Mucosa of descending colon (tissue), 3 donors: ENCODE data around the gene SYT15. TPM values are rescaled to one million over a fixed set of nuclear protein-coding genes. Genes with fewer than 3 reads are reported as not detected.

Experiments used
- ATAC-seq: fragments of 200-7000 bp; cut with Tn5 transposase; one replicate; pipeline ENCODE4 v1.9.1; 2020; ENCODE audit warnings: mild to moderate bottlenecking, moderate library complexity
- DNase-seq, 3 donors: peaks; one replicate each; pipeline ENCODE4 v3.0.0-alpha.2; 2020
- H3K36me3 ChIP-seq: fragments of 200-600 bp; one replicate; pipeline ENCODE4 v1.8.0; 2021; ENCODE audit warnings: low read depth, mild to moderate bottlenecking
- H3K4me1 ChIP-seq: fragments of 200-600 bp; one replicate; pipeline ENCODE4 v1.8.0; 2021; ENCODE audit warnings: low read depth, mild to moderate bottlenecking
- H3K4me3 ChIP-seq: fragments of 200-600 bp; one replicate; pipeline ENCODE4 v1.8.0; 2021; ENCODE audit warnings: mild to moderate bottlenecking
- H3K9me3 ChIP-seq: fragments of 200-600 bp; one replicate; pipeline ENCODE4 v1.8.0; 2021; ENCODE audit warnings: mild to moderate bottlenecking
- intact Hi-C, 2 donors: fragments of 100-400 bp; cut with DNase I in 1 of 2; cut with micrococcal nuclease in 1 of 2; formaldehyde crosslinking; loops; one replicate each; pipeline versions ENCODE4 v1.11.0 to v1.11.1; 2022; cut with DNase I, micrococcal nuclease
- total RNA-seq, 3 donors: library from RNA; stranded (reverse); fragmentation: NEBNext Ultra II Directional in 2 of 3; extraction: Animal tissue kit (Norgen Biotek cat#: 25700) in 2 of 3; gene quantifications; one replicate each; pipeline versions ENCODE4 v1.2.1 to v1.2.4, GENCODE V29; 2021 to 2023
- TF ChIP-seq, protein P1 (sequence below): fragments of 200-600 bp; IDR thresholded peaks from one replicate; pipeline ENCODE4 v1.8.0; 2022; ENCODE audit warnings: antibody characterized with exemption, mild to moderate bottlenecking
- donor health status: DM: no; HTN: no; CAD: no; lungs with moderate emphysema.
- donor health status: DM: no; HTN: no; CAD: no.
- donor health status: DM: no; HTN: yes; CAD: no.

SYT15 gene
- total RNA-seq, 3 donors from 2014 or later = 1.4 to 3.2 (median 2.3) TPM

DNA sequence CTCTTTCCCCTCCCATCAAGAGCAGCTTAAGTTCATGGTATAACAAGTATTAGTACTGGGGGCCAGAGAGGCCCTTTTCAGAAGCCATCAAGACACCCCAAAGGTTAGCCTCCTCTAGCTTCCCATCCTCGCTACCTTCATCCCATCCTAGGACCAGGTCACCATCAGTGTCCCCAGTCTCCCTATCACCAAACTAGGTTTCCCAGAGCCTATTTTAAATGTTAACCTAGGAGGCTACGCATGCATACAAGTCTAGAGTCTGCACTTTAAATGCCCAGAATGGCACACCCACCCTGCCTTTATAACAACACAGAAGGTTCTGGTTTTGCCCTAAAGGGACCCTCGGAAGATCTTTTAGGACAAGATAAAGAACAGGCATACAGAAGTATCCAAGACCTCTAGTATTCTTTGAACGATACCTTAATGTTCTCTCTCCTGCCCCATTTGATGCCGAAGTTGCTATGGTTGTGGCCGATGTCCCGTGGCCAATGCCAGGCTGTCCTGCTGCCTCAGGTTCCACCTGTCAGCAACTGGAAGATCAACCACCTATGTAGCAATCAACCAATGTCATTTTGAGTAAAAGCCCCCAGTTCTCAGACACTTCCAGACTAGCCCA is 24.7 kb upstream of the SYT15 start:
- Histone ChIP-seq H3K4me3 (no peak overlapping the region), H3K9me3 (no peaks in the 10 kb centered on the region), H3K4me1 (peaks cover 20% of the 10 kb centered on the region), H3K36me3 (no peaks in the 10 kb centered on the region)
- TF ChIP-seq, protein P1, sequence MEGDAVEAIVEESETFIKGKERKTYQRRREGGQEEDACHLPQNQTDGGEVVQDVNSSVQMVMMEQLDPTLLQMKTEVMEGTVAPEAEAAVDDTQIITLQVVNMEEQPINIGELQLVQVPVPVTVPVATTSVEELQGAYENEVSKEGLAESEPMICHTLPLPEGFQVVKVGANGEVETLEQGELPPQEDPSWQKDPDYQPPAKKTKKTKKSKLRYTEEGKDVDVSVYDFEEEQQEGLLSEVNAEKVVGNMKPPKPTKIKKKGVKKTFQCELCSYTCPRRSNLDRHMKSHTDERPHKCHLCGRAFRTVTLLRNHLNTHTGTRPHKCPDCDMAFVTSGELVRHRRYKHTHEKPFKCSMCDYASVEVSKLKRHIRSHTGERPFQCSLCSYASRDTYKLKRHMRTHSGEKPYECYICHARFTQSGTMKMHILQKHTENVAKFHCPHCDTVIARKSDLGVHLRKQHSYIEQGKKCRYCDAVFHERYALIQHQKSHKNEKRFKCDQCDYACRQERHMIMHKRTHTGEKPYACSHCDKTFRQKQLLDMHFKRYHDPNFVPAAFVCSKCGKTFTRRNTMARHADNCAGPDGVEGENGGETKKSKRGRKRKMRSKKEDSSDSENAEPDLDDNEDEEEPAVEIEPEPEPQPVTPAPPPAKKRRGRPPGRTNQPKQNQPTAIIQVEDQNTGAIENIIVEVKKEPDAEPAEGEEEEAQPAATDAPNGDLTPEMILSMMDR = no peak
- intact Hi-C loops = no loop called here
- ATAC-seq (no peak), DNase-seq (no peak)

DNA sequence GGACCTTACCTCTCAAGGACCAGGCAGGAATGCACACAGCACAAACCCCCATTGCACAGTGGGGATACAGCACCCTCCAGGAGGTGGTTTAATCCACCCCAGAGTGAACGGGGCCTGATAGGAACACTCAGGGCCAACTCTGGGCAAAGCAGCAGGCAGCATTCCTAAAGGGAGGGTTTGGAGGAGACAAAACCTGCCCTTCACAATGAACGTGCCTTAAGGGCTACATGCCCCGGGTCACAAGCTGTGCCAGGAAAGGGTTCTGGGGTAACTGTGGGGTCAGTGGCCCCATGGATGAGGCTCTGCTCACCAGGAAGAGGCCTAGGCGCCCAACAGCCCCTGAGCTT is 23.6 kb upstream of the SYT15 start:
- H3K36me3 ChIP-seq = no peaks in the 10 kb centered on the region
- no peak overlapping the region for H3K4me3 ChIP-seq
- intact Hi-C loops = no loop called here
- no peak for ATAC-seq
- peaks cover 20% of the 10 kb centered on the region for H3K4me1 ChIP-seq
- H3K9me3 ChIP-seq = no peaks in the 10 kb centered on the region
- no peak for DNase-seq
- TF ChIP-seq, protein P1 = no peak

DNA sequence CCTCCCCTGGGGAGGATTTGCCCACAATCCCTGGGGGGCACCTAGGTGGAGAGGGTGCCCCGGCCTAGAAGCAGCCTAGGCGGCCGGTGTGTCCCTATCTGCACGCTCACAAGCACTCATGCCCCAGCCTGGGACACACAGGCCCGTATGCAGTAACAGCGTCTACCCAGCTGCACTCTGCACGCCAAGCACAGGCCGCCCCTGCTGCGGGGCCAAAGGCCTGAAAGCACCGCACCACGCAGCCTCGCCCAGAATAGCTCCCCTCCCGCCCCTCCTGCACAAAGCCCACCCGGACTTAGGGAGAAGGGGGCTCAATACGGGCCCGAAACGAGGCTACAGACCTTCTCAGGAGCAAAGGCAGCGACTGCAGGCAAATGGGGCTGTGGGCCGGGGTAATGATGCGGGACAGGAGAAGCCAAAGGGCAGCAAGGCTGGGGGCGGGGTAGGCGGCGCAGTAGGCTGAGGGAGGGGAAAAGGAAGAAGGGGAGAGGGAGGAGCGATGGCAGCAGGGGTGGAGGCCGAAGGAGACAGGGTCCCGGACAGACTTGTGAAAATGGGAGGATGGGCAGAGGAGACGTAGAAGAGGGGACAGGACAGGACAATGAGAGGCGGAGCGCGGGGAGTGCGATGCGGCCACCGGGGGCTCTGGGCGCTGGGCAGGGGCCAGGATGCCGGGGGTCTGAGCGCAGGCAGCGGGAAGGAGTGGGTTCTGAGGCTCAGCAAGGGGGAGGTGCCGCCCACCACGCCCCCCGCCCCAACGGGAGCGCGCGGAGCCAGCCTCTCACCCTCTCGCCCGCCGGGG is 23.0 kb upstream of the SYT15 start:
- intact Hi-C loops = no loop called here
- H3K9me3 ChIP-seq = no peaks in the 10 kb centered on the region
- TF ChIP-seq, protein P1 = no peak
- H3K4me3 ChIP-seq = peak overlapping the region; percentile 30
- H3K36me3 ChIP-seq = no peaks in the 10 kb centered on the region
- ATAC-seq = peak; percentile 51
- DNase-seq = peak; percentile 76 to 81 (median 76)
- peaks cover 20% of the 10 kb centered on the region for H3K4me1 ChIP-seq

DNA sequence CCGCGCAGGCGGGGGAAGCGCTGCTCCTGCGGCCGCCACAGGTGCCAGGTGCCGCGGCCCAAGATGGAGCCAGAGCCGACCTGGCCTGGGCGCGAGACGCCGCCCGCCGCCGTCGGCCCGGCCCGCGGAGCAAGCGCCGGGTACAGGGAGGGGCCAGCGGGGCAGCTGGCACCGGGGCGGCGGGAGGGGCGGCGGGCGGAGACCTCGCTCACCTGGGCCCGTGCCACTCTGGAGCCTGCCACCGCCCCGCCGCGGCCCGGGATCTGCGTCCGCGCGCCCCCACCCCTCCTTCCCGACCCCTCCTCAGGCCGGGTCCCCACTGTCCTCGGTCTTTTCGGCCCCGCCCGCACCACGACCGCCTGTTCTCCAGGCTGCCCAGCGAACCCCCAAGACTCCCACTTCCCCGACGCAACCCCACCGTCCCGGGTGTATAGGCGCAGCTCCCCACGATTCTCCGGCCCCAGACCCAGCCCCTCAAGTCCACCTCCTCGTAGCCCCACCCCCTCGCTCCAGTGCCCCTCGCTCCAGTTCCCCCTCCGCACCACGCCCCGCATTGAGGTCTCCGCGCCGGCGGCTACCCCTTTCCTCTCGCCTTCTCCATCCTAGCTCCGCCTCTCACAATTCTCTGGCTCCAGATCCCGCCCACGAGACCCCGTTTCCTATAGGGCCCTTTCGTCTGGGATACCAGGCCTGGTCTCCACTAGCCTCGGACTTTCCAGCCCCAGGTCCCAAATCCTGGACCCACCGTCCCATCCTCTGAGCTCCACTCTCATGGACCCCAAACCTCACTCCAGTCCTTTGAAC is 22.2 kb upstream of the SYT15 start, which contains the start of gene GPRIN2:
GPRIN2 (minus strand) TSS at position 144 of the 804 bp plus-strand sequence. CDS start 5,922 bp downstream, outside the sequence.
- Histone ChIP-seq H3K4me1 (peaks cover 20% of the 10 kb centered on the region), H3K36me3 (no peaks in the 10 kb centered on the region), H3K9me3 (no peaks in the 10 kb centered on the region), H3K4me3 (peak within 1 kb of the TSS; percentile 30)
- intact Hi-C loops = no loop called here
- DNase-seq = peak; percentile 86 to 89 (median 87)
- ATAC-seq = peak; percentile 82
- TF ChIP-seq, protein P1 = no peak

DNA sequence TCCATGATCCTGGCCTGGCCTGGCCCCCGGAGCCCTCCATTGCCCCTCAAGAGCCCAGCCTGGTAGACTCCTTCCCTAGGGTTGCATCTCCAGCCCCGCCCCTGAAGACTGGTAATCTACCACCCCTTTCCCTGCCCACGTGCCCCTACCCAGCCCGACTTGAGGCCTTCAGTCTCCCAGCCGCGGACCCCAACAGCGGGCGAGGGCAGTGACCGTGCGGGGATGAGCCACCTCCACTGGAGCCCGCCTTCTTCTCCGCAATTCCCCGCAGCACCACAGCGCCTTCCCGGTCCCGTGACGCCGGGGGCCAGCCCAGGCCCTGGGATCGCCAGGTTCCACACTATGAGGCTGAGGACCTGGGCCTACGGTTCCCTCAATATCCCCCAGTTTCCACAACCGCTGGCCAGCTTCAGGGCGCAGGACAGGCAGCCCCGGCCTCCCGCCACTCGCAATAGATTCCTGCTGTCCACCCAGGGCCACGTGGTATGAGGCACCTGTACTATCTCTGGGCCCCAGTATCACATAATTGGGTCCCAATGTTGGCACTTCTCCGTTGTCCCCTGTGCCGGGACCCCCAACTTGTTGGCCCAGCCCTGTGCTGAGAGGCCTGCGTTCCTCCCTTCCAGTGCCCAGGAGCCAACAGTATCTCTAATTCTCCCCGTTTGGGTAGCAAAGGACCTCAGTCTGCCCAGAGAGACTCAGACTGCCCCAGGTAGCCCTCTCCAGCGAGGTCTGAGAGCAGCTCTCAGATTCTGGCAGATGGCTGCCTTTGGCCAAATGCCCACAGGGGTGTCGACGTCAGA is 21.4 kb upstream of the SYT15 start:
- Histone ChIP-seq H3K4me1 (peaks cover 14% of the 10 kb centered on the region), H3K4me3 (no peak overlapping the region), H3K36me3 (no peaks in the 10 kb centered on the region), H3K9me3 (no peaks in the 10 kb centered on the region)
- TF ChIP-seq, protein P1 = no peak
- intact Hi-C loops = no loop called here
- no peak for ATAC-seq
- peak; percentile 36 to 74 (median 53) for DNase-seq
